ENCODE measurements around the gene CLASRP. TPM values are rescaled to one million over a fixed set of nuclear protein-coding genes. Genes with fewer than 3 reads are reported as not detected.

Gene CLASRP
- total and polyA plus RNA-seq, 9 of the 15 experiments (the other 6 are each of a cell fraction or from before 2014, with no cell fraction given), result 0.94 to 86.3 (median 44.0) TPM

GRCh38 chr19:45075301-45076028 lies 36.6 kb downstream of the CLASRP start (continued):
- TF ChIP-seq ZNF217 (CRISPR knock-in tag; IDR thresholded peaks at IDR 0.05), result no peak
- no peak for TF ChIP-seq ZNF197 (CRISPR knock-in tag; IDR thresholded peaks at IDR 0.05; ENCODE audit: low read depth)
- TF ChIP-seq, protein P1, sequence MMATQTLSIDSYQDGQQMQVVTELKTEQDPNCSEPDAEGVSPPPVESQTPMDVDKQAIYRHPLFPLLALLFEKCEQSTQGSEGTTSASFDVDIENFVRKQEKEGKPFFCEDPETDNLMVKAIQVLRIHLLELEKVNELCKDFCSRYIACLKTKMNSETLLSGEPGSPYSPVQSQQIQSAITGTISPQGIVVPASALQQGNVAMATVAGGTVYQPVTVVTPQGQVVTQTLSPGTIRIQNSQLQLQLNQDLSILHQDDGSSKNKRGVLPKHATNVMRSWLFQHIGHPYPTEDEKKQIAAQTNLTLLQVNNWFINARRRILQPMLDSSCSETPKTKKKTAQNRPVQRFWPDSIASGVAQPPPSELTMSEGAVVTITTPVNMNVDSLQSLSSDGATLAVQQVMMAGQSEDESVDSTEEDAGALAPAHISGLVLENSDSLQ (IDR thresholded peaks at IDR 0.05), result peak; percentile 22; the same call in 1 of the 2 replicates
- TF ChIP-seq BRD9 (IDR thresholded peaks at IDR 0.05; ENCODE audit: low read depth, partially characterized antibody), result no peak
- TF ChIP-seq RBM39 (optimal IDR thresholded peaks at IDR 0.05; ENCODE audit: low read depth, low read length), result no peak
- TF ChIP-seq, protein P2, sequence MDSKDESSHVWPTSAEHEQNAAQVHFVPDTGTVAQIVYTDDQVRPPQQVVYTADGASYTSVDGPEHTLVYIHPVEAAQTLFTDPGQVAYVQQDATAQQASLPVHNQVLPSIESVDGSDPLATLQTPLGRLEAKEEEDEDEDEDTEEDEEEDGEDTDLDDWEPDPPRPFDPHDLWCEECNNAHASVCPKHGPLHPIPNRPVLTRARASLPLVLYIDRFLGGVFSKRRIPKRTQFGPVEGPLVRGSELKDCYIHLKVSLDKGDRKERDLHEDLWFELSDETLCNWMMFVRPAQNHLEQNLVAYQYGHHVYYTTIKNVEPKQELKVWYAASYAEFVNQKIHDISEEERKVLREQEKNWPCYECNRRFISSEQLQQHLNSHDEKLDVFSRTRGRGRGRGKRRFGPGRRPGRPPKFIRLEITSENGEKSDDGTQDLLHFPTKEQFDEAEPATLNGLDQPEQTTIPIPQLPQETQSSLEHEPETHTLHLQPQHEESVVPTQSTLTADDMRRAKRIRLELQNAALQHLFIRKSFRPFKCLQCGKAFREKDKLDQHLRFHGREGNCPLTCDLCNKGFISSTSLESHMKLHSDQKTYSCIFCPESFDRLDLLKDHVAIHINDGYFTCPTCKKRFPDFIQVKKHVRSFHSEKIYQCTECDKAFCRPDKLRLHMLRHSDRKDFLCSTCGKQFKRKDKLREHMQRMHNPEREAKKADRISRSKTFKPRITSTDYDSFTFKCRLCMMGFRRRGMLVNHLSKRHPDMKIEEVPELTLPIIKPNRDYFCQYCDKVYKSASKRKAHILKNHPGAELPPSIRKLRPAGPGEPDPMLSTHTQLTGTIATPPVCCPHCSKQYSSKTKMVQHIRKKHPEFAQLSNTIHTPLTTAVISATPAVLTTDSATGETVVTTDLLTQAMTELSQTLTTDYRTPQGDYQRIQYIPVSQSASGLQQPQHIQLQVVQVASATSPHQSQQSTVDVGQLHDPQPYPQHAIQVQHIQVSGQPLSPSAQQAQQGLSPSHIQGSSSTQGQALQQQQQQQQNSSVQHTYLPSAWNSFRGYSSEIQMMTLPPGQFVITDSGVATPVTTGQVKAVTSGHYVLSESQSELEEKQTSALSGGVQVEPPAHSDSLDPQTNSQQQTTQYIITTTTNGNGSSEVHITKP (IDR thresholded peaks at IDR 0.05; ENCODE audit: partially characterized antibody), result peak; percentile 72
